Astrocyte of the cerebellum (primary cell): ENCODE results near the gene MAPKAPK5.

ENCODE experiments used
- DNase-seq: peaks from one replicate; pipeline ENCODE4 v3.0.0-alpha.2; 2011; ENCODE audit warnings: low read depth
- H3K4me3 ChIP-seq: 2 replicates; pipeline ENCODE4 v1.5.1; 2011; ENCODE audit warnings: mild to moderate bottlenecking, low read depth, low read length, moderate library complexity
- in situ Hi-C: cut with HindIII; loops from 2 replicates; pipeline ENCODE4 v1.10.0; 2017; ENCODE audit warnings: low sequenced_read_pairs
- TF ChIP-seq, protein P1 (sequence below): IDR thresholded peaks from 2 replicates; pipeline ENCODE4 v1.5.1; 2012; ENCODE audit warnings: low read length, low read depth, moderate library complexity, mild to moderate bottlenecking; ENCODE audit errors: missing control alignments

Gene MAPKAPK5

DNA sequence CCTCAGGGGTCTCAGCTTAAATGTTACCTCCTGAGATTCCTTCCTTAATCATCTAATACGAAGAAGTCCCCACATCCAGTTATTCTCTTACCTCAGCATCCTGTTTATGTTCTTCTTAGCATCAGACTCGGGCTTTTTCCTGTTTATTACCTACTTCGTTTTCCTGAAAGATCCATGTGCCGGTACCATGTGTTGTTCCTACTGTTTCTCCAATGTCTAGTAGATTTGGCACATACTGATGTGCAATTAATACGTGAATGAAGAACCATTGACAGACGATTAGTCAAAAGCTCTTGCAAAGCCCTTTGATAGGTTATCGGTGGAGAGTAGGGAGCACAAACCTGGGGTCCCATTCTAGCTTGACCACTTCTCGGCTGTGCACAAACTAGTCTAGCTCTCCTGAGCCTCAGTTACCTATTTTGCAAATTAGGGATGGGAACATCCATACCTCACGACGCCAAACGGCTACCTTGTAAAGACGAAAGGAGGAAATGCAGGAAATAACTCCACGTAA lies 735 bp upstream of the MAPKAPK5 start:
- TF ChIP-seq, protein P1, sequence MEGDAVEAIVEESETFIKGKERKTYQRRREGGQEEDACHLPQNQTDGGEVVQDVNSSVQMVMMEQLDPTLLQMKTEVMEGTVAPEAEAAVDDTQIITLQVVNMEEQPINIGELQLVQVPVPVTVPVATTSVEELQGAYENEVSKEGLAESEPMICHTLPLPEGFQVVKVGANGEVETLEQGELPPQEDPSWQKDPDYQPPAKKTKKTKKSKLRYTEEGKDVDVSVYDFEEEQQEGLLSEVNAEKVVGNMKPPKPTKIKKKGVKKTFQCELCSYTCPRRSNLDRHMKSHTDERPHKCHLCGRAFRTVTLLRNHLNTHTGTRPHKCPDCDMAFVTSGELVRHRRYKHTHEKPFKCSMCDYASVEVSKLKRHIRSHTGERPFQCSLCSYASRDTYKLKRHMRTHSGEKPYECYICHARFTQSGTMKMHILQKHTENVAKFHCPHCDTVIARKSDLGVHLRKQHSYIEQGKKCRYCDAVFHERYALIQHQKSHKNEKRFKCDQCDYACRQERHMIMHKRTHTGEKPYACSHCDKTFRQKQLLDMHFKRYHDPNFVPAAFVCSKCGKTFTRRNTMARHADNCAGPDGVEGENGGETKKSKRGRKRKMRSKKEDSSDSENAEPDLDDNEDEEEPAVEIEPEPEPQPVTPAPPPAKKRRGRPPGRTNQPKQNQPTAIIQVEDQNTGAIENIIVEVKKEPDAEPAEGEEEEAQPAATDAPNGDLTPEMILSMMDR: no peak
- DNase-seq: no peak
- H3K4me3 ChIP-seq: peak overlapping the region; percentile 72

GRCh38 chr12:111842556-111843396 lies 748 bp downstream of the MAPKAPK5 start:
- DNase-seq: no peak

More for the DNA sequence above, 735 bp upstream of the MAPKAPK5 start:
- in situ Hi-C loops: no loop called here

DNA sequence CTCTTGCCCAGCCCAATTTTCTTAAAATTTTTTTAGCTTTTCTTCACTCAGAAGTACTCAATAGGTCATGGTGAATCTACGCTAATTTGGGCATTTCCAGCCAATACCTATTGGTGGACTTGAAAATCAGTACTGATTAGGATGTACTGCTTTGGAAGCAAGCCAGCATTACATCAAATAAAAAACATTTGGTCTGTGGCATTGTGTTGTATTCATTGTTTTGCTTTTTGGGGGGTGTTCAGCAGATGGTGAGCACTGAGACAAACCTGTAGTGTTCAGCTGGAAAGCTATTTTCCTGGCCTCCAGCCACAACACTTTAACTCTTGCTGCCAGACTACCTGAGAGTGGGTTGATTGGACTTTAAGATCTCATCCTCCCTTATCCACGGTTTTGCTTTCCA lies 4.0 kb downstream of the MAPKAPK5 start:
- H3K4me3 ChIP-seq: no peak overlapping the region
- DNase-seq: no peak
- TF ChIP-seq, protein P1: no peak
- in situ Hi-C loops: no loop called here

More at GRCh38 chr12:111842556-111843396, 748 bp downstream of the MAPKAPK5 start:
- TF ChIP-seq, protein P1: no peak
- H3K4me3 ChIP-seq: peak overlapping the region; percentile 72
- in situ Hi-C loops: no loop called here

GRCh38 chr12:111850526-111850925 lies 8.5 kb downstream of the MAPKAPK5 start:
- DNase-seq: no peak
- TF ChIP-seq, protein P1: no peak
- no peak overlapping the region for H3K4me3 ChIP-seq
- in situ Hi-C loops: no loop called here

- H3K4me3 ChIP-seq: no peak overlapping the region
- in situ Hi-C loops: no loop called here
- TF ChIP-seq, protein P1: no peak
- DNase-seq: no peak
These were observed 16.2 kb downstream of the MAPKAPK5 start for GRCh38 chr12:111858186-111858585.

DNA sequence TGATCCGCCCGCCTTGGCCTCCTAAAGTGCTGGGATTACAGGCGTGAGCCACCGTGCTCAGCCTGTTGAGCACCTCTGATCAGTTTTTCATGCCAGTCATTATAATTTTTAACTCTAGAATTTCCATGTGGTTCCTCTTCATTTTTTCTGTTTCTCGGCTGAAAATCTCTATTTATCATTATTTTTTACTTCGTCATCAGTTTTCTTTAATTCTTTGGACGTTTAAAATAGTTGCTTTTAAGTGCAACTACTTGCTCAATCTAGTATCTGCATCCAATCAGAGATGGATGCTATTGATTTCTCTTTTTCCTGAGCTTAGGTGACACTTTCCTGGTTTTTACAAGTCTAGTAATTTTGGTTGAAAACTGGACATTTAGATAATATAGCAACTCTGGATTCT lies 16.8 kb downstream of the MAPKAPK5 start:
- TF ChIP-seq, protein P1: no peak
- in situ Hi-C loops: no loop called here
- no peak for DNase-seq
- H3K4me3 ChIP-seq: no peak overlapping the region
